ENCODE measurements around the gene PCDHB11. TPM values are rescaled to one million over a fixed set of nuclear protein-coding genes. Genes with fewer than 3 reads are reported as not detected.
"Not testable (repeated sequence)": the region's sequence is repeated elsewhere in the genome, so short reads cannot be mapped to it uniquely, and the experiment has no call there.

PCDHB11 gene
- total RNA-seq, result not detected

DNA sequence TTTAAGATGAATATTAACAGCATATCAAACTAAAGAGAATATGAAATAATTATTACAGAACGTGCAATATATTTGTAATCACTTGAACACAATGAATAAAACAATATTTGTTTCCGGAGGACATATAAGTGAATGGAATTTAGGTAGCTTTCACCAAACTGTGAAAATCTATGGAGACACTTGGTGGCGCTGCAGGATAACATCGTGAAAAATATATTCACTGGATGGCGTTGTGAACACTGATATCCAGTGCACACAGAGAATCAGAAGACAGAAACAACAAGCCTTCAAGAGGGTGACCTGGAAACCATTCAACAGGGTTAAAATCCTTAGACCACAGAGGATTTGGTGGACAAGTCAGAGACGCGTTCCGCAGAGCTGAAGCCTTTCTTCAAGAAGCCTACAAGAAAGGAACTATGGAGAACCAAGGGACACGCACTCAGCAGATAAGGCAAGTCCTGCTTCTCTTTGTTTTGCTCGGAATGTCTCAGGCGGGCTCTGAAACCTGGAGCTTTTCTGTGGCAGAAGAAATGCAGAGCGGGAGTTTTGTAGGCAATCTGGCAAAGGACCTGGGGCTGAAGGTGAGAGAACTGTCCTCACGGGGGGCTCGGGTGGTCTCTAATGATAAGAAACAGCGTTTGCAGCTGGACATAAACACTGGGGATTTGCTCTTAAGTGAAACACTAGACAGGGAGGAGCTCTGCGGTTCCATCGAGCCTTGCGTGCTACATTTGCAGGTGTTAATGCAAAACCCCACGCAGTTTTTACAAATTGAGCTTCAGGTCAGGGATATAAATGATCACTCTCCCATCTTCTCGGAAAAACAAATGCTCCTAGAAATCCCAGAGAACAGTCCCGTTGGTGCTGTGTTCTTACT lies at the start of gene PCDHB11:
Gene PCDHB11 (plus strand): TSS at position 269 of the 877 bp plus-strand sequence. CDS start 148 bp downstream, at position 417.
- ATAC-seq (replicated peaks in 1 of 2), result no peak
- H3K27ac Mint-ChIP-seq, result no peak within 1 kb of the TSS

DNA sequence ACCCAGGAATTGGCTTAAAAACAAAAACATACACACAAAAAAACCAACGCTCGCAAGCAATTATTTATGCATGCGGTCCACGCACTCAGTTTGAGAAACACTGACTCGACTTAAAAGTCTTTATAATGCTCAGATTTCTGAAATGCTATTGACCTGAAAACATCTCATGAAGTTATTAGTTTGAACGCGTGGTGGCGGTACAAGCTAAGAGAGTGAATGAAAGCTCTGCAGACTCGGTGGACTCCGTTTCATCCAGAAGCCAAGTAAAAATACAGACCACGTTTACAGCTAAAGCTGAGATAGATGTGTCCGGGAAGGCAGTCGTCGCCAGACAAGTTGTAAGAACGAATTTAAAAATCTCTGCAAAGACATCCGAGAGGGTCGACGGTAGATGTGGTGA lies 49.6 kb upstream of the PCDHB11 start, which contains the start of gene PCDHB6:
Gene PCDHB6 (plus strand): TSS at position 246 of the 400 bp plus-strand sequence. CDS start 201 bp downstream, outside the sequence.
- no peaks in the 10 kb centered on the region for H3K4me1 Mint-ChIP-seq (ENCODE audit: low read depth)
- H3K4me3 Mint-ChIP-seq, result no peak within 1 kb of the TSS
- DNase-seq, result peak in 1 of 2 donors; percentile 4
- peaks cover 6 to 8% of the 10 kb centered on the region in 2 donors for H3K9me3 Mint-ChIP-seq
- peaks cover 10 to 13% of the 10 kb centered on the region in 2 donors for H3K36me3 Mint-ChIP-seq (ENCODE audit: insufficient read depth in 2 of 2)
- no peak within 1 kb of the TSS for H3K27ac Mint-ChIP-seq
- peaks cover 23% of the 10 kb centered on the region for H3K27me3 Mint-ChIP-seq (ENCODE audit: low read depth)
- no peak for ATAC-seq (replicated peaks in 1 of 2)

More for the DNA sequence above, at the start of gene PCDHB11:
- no peaks in the 10 kb centered on the region for H3K4me1 Mint-ChIP-seq (ENCODE audit: low read depth)
- no peak within 1 kb of the TSS for H3K4me3 Mint-ChIP-seq
- H3K36me3 Mint-ChIP-seq (ENCODE audit: insufficient read depth in 2 of 2), result peaks cover 6 to 24% of the 10 kb centered on the region in 2 donors
- H3K27me3 Mint-ChIP-seq (ENCODE audit: low read depth), result peaks cover 31% of the 10 kb centered on the region
- peaks cover 11 to 12% of the 10 kb centered on the region in 2 donors for H3K9me3 Mint-ChIP-seq
- DNase-seq, result no peak

GRCh38 chr5:141150224-141150992 lies 49.0 kb upstream of the PCDHB11 start:
- no peak overlapping the region for H3K4me3 Mint-ChIP-seq
- ATAC-seq (replicated peaks in 1 of 2) (no peak), DNase-seq (no peak)
- peaks cover 10 to 13% of the 10 kb centered on the region in 2 donors for H3K36me3 Mint-ChIP-seq (ENCODE audit: insufficient read depth in 2 of 2)
- peaks cover 23% of the 10 kb centered on the region for H3K27me3 Mint-ChIP-seq (ENCODE audit: low read depth)
- peaks cover 6 to 8% of the 10 kb centered on the region in 2 donors for H3K9me3 Mint-ChIP-seq
- H3K27ac Mint-ChIP-seq, result no peak overlapping the region
- no peaks in the 10 kb centered on the region for H3K4me1 Mint-ChIP-seq (ENCODE audit: low read depth)

DNA sequence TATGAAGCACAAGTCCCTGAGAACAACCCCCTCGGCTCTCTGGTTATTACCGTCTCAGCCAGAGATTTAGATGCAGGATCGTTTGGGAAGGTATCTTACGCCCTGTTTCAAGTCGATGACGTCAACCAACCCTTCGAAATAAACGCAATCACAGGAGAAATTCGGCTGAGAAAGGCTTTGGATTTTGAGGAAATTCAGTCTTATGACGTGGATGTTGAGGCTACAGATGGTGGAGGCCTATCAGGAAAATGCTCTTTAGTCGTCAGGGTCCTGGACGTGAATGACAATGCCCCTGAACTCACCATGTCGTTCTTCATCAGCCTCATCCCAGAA lies 48.5 kb upstream of the PCDHB11 start:
- Mint-ChIP-seq H3K9me3 (peaks cover 6 to 8% of the 10 kb centered on the region in 2 donors), H3K4me3 (no peak overlapping the region), H3K27me3 (ENCODE audit: low read depth) (peaks cover 23% of the 10 kb centered on the region), H3K27ac (no peak overlapping the region), H3K4me1 (ENCODE audit: low read depth) (no peaks in the 10 kb centered on the region), H3K36me3 (ENCODE audit: insufficient read depth in 2 of 2) (peaks cover 10 to 13% of the 10 kb centered on the region in 2 donors)
- DNase-seq (no peak), ATAC-seq (replicated peaks in 1 of 2) (no peak)

DNA sequence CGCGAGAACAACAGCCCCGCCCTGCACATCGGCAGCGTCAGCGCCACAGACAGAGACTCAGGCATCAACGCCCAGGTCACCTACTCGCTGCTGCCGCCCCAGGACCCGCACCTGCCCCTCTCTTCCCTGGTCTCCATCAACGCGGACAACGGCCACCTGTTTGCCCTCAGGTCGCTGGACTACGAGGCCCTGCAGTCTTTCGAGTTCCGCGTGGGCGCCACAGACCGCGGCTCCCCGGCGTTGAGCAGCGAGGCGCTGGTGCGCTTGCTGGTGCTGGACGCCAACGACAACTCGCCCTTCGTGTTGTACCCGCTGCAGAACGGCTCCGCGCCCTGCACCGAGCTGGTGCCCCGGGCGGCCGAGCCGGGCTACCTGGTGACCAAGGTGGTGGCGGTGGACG lies 47.8 kb upstream of the PCDHB11 start:
- not testable (repeated sequence) for H3K9me3 Mint-ChIP-seq; H3K4me3 Mint-ChIP-seq; DNase-seq; H3K27ac Mint-ChIP-seq; ATAC-seq (replicated peaks in 1 of 2); H3K4me1 Mint-ChIP-seq (ENCODE audit: low read depth)
- peaks cover 28% of the 10 kb centered on the region for H3K27me3 Mint-ChIP-seq (ENCODE audit: low read depth)
- H3K36me3 Mint-ChIP-seq (ENCODE audit: insufficient read depth in 2 of 2), result peaks cover 10 to 14% of the 10 kb centered on the region in 2 donors

DNA sequence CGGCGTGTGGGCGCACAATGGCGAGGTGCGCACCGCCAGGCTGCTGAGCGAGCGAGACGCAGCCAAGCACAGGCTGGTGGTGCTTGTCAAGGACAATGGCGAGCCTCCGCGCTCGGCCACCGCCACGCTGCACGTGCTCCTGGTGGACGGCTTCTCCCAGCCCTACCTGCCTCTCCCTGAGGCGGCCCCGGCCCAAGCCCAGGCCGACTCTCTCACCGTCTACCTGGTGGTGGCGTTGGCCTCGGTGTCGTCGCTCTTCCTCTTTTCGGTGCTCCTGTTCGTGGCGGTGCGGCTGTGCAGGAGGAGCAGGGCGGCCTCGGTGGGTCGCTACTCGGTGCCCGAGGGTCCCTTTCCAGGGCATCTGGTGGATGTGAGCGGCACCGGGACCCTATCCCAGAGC lies 47.3 kb upstream of the PCDHB11 start:
- Mint-ChIP-seq H3K27me3 (ENCODE audit: low read depth) (peaks cover 33% of the 10 kb centered on the region), H3K36me3 (ENCODE audit: insufficient read depth in 2 of 2) (peaks cover 10 to 16% of the 10 kb centered on the region in 2 donors), H3K9me3 (peaks cover 10 to 12% of the 10 kb centered on the region in 2 donors)
- ATAC-seq (replicated peaks in 1 of 2); H3K27ac Mint-ChIP-seq; H3K4me3 Mint-ChIP-seq; H3K4me1 Mint-ChIP-seq (ENCODE audit: low read depth); DNase-seq: not testable (repeated sequence)

GRCh38 chr5:141155540-141156374 lies 43.7 kb upstream of the PCDHB11 start:
- Mint-ChIP-seq H3K27ac (no peak overlapping the region), H3K4me1 (ENCODE audit: low read depth) (no peaks in the 10 kb centered on the region), H3K27me3 (ENCODE audit: low read depth) (peaks cover 27% of the 10 kb centered on the region), H3K4me3 (no peak overlapping the region), H3K36me3 (ENCODE audit: insufficient read depth in 2 of 2) (peaks cover 6 to 15% of the 10 kb centered on the region in 2 donors), H3K9me3 (peaks cover 7 to 10% of the 10 kb centered on the region in 2 donors)
- no peak for DNase-seq
- ATAC-seq (replicated peaks in 1 of 2), result no peak

GRCh38 chr5:141157356-141157755 lies 42.1 kb upstream of the PCDHB11 start:
- H3K4me3 Mint-ChIP-seq; DNase-seq; H3K9me3 Mint-ChIP-seq; H3K36me3 Mint-ChIP-seq (ENCODE audit: insufficient read depth in 2 of 2); ATAC-seq (replicated peaks in 1 of 2); H3K27ac Mint-ChIP-seq; H3K4me1 Mint-ChIP-seq (ENCODE audit: low read depth): not testable (repeated sequence)
- H3K27me3 Mint-ChIP-seq (ENCODE audit: low read depth), result peaks cover 19% of the 10 kb centered on the region

DNA sequence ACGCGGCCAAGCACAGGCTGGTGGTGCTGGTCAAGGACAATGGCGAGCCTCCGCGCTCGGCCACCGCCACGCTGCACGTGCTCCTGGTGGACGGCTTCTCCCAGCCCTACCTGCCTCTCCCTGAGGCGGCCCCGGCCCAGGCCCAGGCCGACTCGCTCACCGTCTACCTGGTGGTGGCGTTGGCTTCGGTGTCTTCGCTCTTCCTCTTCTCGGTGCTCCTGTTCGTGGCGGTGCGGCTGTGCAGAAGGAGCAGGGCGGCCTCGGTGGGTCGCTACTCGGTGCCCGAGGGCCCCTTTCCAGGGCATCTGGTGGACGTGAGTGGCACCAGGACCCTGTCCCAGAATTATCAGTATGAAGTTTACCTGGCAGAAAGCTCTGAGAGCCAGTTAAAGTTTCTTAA lies 41.5 kb upstream of the PCDHB11 start:
- not testable (repeated sequence) for H3K36me3 Mint-ChIP-seq (ENCODE audit: insufficient read depth in 2 of 2); H3K9me3 Mint-ChIP-seq; ATAC-seq (replicated peaks in 1 of 2); H3K4me3 Mint-ChIP-seq; H3K4me1 Mint-ChIP-seq (ENCODE audit: low read depth); H3K27ac Mint-ChIP-seq; DNase-seq
- H3K27me3 Mint-ChIP-seq (ENCODE audit: low read depth), result peaks cover 14% of the 10 kb centered on the region

- Mint-ChIP-seq H3K4me3 (peak within 1 kb of the TSS in 1 of 2 donors; percentile 3), H3K36me3 (ENCODE audit: insufficient read depth in 2 of 2) (peaks cover 0 to 4% of the 10 kb centered on the region in 2 donors), H3K4me1 (ENCODE audit: low read depth) (peaks cover 3% of the 10 kb centered on the region), H3K9me3 (peaks cover 0 to 5% of the 10 kb centered on the region in 2 donors), H3K27me3 (ENCODE audit: low read depth) (peaks cover 16% of the 10 kb centered on the region), H3K27ac (no peak within 1 kb of the TSS)
- DNase-seq (no peak), ATAC-seq (replicated peaks in 1 of 2) (no peak)
Measured at GRCh38 chr5:141172381-141173204, 26.8 kb upstream of the PCDHB11 start, which contains the start of gene PCDHB7. PCDHB7 (plus strand) TSS chr5:141172644; CDS start chr5:141172836, 192 bp downstream.

GRCh38 chr5:141174291-141175104 lies 24.9 kb upstream of the PCDHB11 start:
- not testable (repeated sequence) for H3K9me3 Mint-ChIP-seq; ATAC-seq (replicated peaks in 1 of 2); DNase-seq; H3K27me3 Mint-ChIP-seq (ENCODE audit: low read depth); H3K27ac Mint-ChIP-seq; H3K4me3 Mint-ChIP-seq; H3K36me3 Mint-ChIP-seq (ENCODE audit: insufficient read depth in 2 of 2); H3K4me1 Mint-ChIP-seq (ENCODE audit: low read depth)

Measured in activated T-cell treated with anti-CD3 and anti-CD28 coated beads, Interleukin-2, amount 50 U/mL, for 72 hours (primary cell).